Measurements from ENCODE around the gene FNDC7.
"Not testable (repeated sequence)": the region's sequence is repeated elsewhere in the genome, so short reads cannot be mapped to it uniquely, and the experiment has no call there.

The FNDC7 gene, protein sequence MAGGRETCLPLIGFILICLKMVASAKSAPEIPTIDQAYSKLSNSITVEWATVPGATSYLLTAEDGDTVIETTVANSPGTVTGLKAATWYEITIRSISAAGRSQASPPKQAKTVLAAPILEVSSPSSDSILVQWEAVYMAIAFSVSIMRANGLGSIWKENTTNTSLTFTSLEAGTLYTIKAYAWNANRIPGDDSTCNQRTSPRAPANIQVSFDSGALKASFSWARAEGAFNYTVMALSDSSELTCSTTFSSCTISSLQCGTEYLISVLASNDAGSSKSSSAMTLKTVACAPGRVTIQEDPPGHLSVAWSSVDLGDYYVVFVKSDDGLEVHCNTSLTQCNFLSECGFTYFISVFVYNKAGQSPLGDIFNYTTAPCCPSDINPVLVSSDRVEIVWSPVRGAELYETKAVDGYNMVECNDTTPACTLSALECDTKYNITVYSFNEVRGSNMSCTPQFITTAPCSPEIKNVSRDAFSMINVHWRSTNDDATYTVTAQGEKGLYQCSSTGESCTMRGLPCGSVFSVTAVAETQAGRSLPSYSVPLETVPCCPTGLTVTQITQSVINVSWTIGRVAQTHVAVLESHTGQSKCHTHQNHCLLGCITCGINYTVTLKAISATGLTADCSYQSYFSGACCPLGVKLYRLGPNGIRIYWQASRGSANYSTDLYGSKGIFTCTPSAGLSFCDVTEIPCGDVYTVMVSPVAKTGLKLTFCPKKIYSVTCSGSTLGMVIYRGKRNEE

DNA sequence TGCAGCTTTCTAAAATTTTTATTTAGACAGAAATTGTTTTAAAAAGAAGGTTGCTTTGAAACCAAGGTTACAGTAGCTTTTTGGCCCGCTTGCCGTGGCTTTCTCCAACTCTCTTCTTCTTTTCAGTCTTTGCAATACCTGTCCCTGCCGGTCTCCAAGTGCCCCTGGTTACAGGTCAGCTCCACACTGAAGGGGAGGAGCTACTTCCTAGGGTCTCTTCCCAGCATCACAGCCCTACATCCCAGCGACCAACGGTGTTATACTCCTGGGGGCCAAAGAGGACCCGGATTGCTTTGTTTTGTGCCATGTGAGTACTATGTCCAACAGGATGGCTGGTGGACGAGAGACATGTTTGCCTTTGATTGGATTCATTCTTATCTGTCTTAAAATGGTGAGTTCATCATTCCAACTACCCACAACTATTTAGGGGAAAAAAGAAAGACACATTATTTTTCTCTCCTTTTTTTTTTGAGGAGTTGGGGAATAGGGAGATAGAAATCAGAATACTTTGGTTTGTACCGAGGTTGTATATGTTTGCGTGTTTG is at the start of gene FNDC7:
Gene FNDC7, plus strand, starts transcription at position 303 of the 545 bp plus-strand sequence. Its CDS starts 26 bp downstream, at position 329.
- no peak for DNase-seq

DNA sequence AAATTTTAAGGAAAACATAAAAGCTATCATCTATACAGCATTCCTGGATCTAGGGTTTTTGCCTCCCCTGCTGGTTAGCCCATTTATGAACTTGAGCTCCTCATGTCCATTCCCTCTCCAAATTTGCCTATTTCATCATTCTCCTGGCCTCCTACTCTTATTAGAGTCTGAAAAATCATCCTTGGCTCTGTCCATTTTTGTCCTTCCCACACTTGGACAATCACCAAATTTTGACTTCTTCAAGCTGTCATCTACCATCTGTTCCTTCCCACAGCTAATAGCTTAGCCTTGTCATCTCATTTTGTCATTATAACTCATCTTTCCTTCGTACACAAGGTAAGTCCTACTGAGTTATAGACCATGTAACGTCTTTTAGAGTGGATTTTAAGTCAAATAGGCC is 49.6 kb upstream of the FNDC7 start:
- no peak for DNase-seq

DNA sequence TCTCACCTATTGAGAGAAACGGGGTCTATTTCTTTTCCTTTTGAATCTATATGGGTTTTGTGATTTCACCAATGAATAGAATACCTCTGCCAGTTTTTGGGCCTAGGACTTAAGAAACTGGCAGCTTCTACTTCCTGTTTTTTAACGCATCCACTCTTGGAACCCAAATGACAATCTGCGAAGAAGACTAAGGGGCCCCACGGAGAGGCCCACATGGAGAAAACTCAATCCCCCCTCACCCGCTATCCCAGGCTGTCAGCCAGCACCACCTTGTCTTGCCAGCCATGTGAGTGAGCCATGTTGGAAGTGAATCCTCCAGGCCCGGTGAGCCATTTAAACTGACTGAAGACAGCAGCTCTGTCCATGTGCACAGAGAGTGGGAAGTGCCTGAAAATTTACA is 48.2 kb upstream of the FNDC7 start:
- no peak for DNase-seq

DNA sequence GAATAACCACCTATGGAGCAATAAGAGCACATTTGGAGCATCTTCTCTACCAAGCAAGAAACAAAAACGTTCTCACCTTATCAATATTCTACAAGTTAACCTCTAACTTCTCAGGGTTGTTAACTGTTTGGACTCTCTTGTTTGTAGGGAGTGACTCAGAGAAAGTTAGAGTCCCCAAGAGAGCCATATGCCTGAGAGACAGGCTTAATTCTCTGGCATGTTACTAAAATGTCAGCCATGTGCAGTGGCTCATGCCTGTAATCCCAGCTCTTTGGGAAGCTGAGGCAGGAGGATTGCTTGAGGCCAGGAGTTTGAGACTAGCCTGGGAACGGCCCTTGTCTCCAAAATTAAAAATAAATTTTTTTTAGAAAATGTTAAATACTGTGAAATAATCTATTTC is 47.6 kb upstream of the FNDC7 start:
- no peak for DNase-seq

DNA sequence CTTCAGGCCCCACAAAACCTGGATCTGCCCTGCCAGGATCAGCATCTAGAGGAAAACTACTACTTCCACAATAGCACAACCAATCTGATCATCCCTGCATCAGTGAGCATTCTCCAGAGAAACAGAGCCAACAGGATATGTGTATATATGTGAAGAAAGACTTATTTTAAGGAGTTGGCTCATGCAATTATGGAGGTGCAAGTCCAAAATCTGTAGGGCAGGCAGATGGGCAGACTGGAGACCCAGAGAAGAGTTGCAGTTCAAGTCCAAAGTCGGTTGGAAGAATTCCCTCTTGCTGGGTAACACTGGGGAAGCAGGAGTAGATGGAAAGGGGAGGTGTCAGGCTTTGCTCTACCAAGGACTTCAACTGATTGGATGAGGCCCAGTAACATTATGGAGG is 46.9 kb upstream of the FNDC7 start:
- no peak for DNase-seq

DNA sequence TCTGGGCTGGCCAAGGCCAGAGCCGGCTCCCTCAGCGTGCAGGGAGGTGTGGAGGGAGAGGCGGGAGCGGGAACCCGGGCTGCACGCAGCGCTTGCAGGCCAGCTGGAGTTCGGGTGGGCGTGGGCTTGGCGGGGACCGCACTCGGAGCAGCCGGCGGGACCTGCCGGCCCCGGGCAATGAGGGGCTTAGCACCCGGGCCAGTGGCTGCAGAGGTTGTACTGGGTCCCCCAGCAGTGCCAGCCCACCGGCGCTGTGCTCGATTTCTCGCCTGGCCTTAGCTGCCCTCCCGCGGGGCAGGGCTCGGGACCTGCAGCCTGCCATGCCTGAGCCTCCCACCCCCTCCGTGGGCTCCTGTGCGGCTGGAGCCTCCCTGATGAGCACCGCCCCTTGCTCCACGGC is 45.3 kb upstream of the FNDC7 start:
- DNase-seq, result not testable (repeated sequence)

DNA sequence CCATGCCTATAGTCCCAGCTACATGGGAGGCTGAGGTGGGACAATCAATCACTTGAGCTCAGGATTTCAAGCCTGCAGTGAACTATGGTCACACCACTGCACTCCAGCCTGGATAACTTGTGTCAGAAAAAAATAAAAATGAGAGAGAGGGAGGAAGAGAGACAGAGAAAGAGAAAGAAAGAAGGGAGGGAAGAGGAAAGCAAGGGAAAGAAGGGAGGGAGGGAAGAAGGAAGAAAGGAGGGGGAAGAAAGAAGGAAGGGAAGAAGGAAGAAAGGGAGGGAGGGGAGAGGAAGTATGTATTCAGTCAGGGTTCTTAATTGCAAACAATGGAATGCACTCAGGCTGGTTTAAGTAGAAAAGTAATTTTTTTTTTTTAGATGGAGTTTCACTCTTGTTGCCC is 43.9 kb upstream of the FNDC7 start:
- DNase-seq, result no peak

DNA sequence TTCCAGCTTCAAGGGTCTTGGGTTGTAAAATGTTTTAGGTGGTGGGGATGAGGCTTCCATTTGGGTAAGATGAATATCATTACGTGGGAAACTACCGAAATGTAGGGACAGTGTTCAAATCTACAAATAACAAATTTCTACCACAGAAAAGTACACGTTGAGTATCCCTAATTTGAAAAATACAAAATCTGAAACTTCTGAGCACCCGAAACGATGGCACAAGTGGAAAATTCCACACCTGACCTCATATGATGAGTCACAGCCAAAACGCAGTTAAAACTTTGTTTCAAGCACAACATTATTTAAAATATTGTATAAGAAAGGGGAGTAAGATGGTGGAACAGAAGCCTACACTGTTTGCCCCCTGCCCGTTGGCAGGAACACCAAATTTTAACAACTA is 43.0 kb upstream of the FNDC7 start:
- DNase-seq, result peak; percentile 16

DNA sequence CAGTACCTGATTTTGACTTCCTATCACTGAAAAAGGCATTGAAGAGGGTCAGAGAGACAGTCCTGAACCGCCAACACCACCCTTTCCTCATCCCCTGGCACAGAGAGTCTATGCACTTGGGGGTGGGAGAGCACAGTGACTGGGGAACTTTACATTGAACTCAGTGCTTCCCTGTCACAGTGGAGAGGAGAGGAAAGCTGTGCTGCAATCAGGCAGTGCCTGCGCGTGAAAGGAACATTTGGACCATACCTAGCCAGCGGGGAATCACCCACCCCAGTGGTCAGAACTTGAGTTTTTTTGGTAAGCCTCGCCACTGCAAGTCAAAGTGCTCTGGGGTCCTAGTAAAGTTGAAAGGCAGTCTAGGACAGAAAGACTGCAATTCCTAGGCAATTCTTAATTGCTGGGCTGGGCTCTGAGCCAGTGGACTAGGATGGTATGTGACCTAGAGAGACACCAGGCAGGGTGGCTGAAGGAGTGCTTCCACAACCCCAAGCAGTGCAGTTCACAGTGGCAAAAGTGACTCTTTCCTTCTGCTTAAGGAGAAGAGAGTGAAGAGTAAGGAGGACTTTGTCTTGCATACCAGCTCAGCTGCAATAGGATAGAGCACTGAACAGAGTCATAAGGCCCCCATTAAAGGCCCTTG is 42.5 kb upstream of the FNDC7 start:
- no peak for DNase-seq

DNA sequence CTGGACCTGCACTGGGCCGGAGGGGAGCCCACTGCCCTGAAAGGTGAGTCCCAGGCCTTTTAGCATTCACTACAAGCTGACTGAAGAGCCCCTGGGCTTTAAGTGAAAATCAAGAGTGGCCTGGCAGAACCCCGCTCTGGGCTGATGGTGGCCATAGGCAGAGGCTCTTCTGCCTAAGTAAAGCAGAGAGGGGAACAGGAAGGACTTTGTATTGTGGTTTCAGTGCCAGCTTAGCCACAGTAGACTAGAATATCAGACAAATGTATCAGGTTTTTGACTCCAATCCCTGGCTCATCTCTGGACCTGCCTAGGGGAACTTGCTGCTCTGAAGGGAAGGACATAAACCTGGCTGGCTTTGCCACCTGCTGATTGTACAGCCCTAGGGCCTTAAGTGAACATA is 41.6 kb upstream of the FNDC7 start:
- DNase-seq, result no peak

DNA sequence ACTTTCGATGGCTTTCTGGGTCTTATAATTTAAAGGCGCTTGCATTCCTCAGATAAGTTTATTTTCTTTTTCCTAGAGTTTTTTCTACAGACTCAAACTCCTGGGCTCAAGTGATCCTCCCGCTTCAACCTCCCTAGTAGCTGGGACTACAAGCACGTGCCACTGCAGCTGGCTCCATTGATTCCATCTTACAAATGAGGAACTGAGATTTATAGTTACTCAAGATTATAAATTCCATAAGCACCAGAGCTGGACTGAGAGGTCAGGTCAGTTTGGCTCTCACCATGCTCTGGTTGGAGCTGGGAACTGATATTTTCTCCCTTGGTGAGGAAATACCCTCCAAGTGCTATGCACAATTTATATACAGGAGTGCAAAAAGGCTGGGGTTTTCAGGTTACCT is 34.0 kb upstream of the FNDC7 start:
- DNase-seq, result no peak

DNA sequence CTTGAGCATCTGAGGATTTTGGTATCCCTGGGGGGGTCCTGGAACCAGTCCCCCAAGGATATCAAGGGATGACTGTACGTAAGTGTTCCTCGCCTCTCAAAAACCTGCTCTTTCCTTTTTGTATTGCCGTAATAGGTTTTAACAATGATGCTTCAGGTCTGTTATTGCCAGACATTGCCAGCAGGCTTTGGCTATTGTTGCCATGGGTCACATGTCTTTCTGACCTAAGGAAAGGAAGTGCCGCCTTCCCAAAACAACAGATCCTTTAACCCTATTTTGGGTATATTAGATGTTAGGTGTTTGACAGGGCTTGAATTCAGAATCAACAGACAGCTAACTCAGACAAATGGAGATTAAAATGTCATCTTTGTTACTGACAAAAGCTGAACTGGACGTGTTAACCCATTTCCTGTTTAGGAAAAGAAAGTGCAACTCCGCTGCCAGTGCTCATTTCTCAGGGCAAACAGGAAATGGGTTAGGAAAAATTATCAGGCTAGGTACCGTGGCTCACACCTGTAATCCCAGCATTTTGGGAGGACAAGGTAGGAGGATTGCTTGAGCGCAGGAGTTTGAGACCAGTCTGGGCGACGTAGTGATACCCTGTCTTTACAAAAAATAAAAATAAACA is 33.0 kb upstream of the FNDC7 start:
- DNase-seq, result no peak

DNA sequence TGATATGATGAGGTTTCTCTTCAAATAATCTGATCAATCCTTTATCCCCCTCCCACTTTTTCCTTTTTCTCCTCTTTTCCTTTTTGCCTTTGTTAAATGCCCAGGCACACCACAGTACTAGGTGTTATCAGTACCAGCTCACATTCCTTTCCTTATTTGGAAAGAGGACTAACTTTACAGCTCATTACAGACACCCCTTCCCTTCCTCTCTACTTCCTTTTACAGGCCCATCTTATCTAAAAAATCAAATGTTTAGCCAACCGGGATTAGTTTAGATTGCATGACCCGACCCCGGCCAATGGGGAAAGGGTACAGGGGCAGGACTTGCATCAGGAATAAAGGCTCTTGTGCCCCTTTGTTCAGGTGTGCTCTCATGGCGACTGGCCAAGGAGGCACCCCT is 31.0 kb upstream of the FNDC7 start:
- DNase-seq, result not testable (repeated sequence)

DNA sequence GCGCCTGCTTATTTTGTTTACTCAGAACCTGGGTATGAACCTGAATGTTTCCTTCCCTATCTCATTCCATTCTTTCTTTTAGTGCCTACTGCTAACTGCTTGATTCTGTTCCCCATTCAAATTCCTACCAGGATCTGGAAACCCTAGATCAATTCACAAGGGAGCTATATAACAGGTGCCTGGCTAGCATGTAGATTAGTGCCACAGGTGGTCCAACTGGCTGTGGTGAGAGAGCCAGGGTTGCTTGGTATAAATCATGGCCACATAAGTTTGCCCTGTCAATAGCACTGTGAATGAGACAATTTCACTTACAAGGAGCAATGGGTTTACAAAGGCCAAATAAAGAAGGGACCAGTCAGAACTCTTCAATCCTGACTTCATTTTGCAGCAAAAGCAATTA is 27.2 kb upstream of the FNDC7 start:
- no peak for DNase-seq

DNA sequence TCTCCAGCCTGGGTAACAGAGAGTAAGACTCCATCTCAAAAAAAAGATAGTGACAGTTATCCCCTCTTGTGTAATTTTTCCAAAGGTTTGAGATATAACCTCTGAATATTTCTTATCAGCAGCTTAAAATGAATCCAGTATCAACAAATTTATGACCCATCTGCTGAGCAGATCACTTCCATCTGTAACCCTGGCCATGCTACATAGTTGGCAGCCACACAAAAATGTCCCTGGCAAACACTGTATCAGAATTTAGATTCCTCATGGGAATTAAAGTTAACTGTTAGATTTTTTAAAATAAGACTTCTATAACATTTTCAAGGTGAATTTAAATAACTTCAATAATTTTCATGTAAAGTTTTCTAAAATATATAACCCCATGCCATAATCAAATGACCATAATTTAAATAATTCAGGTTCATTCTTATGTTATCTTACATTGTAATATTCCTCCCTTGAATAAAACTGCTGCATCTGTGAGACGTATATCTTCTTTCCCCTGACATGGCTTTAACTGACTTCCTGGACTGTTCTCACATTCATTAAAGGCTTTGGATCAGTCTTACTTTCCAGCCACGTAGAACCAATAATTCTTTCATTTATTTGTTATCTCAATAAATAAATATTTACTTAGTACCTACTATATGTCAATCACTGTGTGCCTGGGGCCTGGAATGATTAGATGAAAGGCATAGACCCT is 25.9 kb upstream of the FNDC7 start:
- no peak for DNase-seq

DNA sequence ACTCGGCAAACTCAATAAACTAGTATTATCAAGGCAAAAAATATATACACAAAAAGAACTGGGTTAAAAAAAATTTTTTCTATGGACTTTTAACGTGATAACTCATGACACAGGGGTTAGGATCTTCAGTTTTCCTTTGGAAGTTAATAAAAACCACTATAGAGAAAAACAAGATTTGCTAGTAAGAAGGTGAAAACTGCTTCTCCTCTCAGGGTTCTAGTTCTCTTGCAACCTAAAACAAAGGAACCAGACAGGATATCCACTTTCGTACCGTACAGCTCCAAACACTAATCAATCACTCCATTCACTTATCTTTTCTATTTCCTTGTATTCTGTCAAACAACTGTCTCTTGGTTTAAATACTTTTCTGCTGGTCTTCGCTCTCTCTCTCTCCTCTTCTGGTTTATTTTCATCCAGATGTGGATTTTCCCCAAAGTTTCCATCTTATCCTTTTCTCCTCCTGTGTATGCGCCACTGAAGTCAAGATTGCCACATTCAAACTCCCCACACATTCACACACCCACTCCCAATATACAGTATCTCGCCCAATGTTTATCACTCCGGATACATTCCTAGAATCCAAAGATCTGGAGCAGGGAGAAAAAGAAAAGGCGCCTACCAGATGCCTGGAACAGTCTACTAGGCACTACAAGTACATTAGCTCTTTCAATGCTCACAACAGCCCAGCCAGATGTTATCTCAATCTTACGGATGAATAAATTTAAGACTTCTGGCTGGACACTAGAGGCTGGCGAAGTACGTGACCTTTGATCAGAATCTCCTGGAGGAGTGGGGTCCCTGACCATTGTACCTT is 21.4 kb upstream of the FNDC7 start:
- DNase-seq, result no peak

DNA sequence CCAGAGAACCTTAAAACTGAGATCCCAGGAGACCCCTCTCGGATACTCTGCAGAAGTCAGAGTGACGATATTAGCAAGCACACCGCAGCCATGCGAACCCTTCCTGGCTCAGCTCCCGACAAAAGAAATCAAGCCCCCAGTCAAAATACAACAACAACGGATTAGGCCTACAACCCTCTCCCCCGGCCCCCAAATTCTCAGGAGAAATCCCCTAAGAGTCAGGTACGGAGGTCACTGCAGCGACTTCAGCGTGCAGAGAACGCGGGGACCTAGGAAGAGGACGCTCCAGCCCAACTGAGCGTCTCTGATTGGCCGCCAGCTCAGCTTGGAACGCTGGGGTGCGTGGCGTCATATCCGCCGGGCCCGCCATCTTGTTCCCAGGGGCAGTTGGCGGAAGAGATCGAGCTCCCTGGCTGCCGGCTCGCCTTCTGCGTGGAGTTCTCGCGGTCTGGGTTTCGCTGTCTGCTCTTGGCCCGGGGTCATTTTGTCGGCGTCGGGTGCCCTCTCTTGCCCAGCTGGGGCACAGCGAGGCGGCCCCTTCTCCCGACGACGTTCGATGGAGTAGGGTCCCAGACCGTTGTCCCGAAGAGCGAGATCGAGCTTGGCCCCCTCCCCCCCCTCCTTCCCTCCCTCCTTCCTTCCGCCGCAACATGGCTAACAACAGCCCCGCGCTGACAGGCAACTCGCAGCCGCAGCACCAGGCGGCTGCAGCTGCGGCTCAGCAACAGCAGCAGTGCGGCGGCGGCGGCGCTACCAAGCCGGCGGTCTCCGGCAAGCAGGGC is 20.6 kb upstream of the FNDC7 start, which contains the start of gene PRPF38B:
Gene PRPF38B, plus strand, starts transcription at position 369 of the 782 bp plus-strand sequence. Its CDS starts 282 bp downstream, at position 651.
- peak; percentile 96 for DNase-seq

DNA sequence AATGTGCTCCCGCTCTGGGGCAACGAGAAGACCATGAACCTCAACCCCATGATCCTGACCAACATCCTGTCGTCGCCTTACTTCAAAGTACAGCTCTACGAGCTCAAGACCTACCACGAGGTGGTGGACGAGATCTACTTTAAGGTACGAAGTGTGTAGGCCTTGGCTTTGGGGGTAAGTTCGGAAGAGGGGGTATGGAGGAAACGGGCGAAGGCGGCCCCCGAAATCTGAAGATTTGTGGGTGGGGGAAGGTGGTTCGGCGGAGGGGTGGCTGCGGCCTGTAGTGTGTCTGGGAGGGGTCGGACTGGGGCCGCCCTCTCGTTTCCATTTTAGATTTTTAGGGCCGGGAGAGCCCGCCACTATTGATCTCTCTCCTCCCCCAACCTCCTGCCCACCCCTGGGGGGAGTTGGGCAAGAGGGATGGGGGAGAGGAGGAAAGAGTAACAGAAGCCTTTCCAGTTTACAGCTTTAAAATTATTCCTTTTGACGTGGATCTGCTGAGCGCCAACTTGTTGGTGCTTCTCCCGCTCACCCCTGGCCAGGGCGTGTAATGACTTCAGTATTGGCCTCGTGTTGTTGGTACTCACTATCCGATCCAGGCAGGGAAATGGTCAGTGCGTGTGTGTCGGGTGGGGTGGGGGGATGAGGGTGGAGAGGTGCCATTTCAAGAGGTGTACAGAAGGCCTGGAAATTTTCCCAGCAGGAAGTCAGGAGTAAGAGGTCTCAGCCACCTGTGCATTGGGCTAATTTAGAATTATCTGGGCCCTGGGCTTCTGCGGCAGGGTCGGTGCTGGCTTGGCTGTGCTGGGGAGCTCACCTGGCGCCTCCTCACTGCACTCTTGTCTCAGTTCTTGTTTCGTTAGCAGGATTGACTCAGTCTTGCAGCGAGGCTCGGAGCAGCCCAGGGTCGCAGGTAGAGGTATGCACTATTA is 19.7 kb upstream of the FNDC7 start:
- peak; percentile 75 for DNase-seq

DNA sequence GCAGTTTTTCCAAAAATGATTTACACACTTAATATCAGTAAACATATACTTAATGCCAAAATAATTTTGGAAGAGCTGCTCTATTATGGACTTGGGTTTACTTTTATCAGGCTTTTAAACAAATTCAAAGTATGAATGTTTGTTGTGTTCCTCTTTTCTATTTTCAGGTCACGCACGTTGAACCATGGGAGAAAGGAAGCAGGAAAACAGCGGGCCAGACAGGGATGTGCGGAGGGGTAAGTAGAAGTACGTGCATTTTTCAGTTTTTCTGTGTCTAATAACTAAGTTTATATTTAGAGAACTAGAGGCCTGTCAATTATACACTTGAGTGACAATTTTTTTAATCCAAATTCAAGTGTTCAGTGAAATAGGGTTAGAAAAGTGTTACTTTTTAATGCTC is 17.2 kb upstream of the FNDC7 start:
- no peak for DNase-seq

Data from activated CD4-positive, alpha-beta T cell treated with anti-CD3 and anti-CD28 coated beads, Interleukin-2, amount 50 U/mL, for 16 hours (primary cell).